Sigmoid colon (tissue), 7 donors: ENCODE measurements around the gene CHN2. TPM values are rescaled to one million over a fixed set of nuclear protein-coding genes. Genes with fewer than 3 reads are reported as not detected.

Experiments
- DNase-seq: peaks from one replicate; pipeline ENCODE4 v3.0.0-alpha.2; 2019
- H3K27ac ChIP-seq, 4 donors: fragments of 200-600 bp; sonication (generic); one replicate each; pipeline ENCODE4 v1.5.1; 2016 to 2019; ENCODE audit warnings: mild to moderate bottlenecking in 1 of 4
- H3K27me3 ChIP-seq, 3 donors: fragments of 200-600 bp; sonication (generic); one replicate each; pipeline ENCODE4 v1.5.1; 2019; ENCODE audit warnings: mild to moderate bottlenecking in 1 of 3
- H3K36me3 ChIP-seq, 4 donors: fragments of 200-600 bp; sonication (generic); one replicate each; pipeline ENCODE4 v1.5.1; 2016 to 2019
- H3K4me1 ChIP-seq, 4 donors: fragments of 200-600 bp; sonication (generic); one replicate each; pipeline ENCODE4 v1.5.1; 2017 to 2019
- H3K4me3 ChIP-seq, 4 donors: fragments of 200-600 bp; sonication (generic); one replicate each; pipeline ENCODE4 v1.5.1; 2017 to 2019; ENCODE audit warnings: mild to moderate bottlenecking in 2 of 4, moderate library complexity in 1 of 4
- H3K9me3 ChIP-seq, 4 donors: fragments of 200-600 bp in 3 of 4; sonication (generic) in 3 of 4; one replicate each; pipeline versions ENCODE4 v1.5.1 to v1.6.1; 2013 to 2019
- EP300 ChIP-seq, 4 donors: sonication (generic); formaldehyde crosslinking; IDR thresholded peaks; one replicate each; pipeline ENCODE4 v1.6.1; 2017; ENCODE audit warnings: antibody characterized with exemption in 4 of 4
- POLR2A ChIP-seq, 2 donors: fragments of 450-650 bp; IDR thresholded peaks; one replicate each; pipeline ENCODE4 v1.6.1; 2016; ENCODE audit warnings: antibody characterized with exemption in 2 of 2, mild to moderate bottlenecking in 2 of 2, moderate library complexity in 2 of 2
- POLR2AphosphoS5 ChIP-seq, 4 donors: sonication (generic); formaldehyde crosslinking; IDR thresholded peaks; one replicate each; pipeline ENCODE4 v1.6.1; 2017; ENCODE audit warnings: antibody characterized with exemption in 4 of 4
- WGBS, 2 donors: extraction: QIAGEN DNeasy Blood & Tissue Kit; methylation state at CpG; one replicate each; pipeline ENCODE4 v1.1.7; 2013; 5-methylcytosine and 5-hydroxymethylcytosine counted together
- intact Hi-C: fragments of 100-400 bp; cut with DNase I; formaldehyde crosslinking; loops from one replicate; pipeline ENCODE4 v1.15.1; 2023
- polyA plus RNA-seq, 3 donors: library from polyadenylated mRNA; stranded (reverse); fragments of 200-250 nt; gene quantifications; one replicate each; pipeline ENCODE4 v1.2.3, GENCODE V29; 2013
- total RNA-seq, 4 donors: library from RNA; depleted of rRNA; stranded (reverse); fragments of >200 nt; gene quantifications; one replicate each; pipeline ENCODE4 v1.1.0, GENCODE V29; 2016
- TF ChIP-seq, protein P1 (sequence below), 4 experiments: fragments of 450-650 bp in 3 of 4; fragments of 200-600 bp in 1 of 4; IDR thresholded peaks; one replicate each; pipeline ENCODE4 v1.5.1; 2016 to 2019; ENCODE audit warnings: antibody characterized with exemption in 4 of 4, mild to moderate bottlenecking in 3 of 4, moderate library complexity in 2 of 4
- donor health status: healthy with polysubstance abuse.
- donor health status: Bipolar disorder and iron deficiency.
- donor health status: healthy.

CHN2 gene
- total and polyA plus RNA-seq, 7 donors: 4.2 to 37.7 (median 15.8) TPM

DNA sequence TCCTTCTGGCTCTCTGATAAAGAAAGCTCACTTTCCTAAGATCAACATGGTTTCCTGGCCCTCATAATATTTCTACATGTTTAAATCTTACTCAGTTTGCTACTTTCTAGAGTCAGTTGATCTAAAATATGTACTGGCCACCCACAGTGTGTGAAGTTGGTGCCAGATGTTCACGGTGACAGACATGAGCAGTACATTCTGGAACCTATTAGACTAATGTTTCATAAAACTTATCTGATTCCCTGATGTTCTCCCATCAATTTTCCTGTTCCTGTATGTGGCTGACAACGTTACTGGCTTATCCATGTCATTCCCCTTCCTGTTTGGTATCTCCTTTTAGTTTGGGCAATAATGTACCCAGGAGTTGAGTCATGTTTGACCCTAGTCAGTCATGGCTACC lies 34.5 kb upstream of the CHN2 start:
- Histone ChIP-seq H3K27me3 (no peaks in the 10 kb centered on the region), H3K27ac (no peak overlapping the region), H3K9me3 (no peaks in the 10 kb centered on the region), H3K4me3 (no peak overlapping the region), H3K36me3 (no peaks in the 10 kb centered on the region), H3K4me1 (no peaks in the 10 kb centered on the region)
- TF ChIP-seq, protein P1, sequence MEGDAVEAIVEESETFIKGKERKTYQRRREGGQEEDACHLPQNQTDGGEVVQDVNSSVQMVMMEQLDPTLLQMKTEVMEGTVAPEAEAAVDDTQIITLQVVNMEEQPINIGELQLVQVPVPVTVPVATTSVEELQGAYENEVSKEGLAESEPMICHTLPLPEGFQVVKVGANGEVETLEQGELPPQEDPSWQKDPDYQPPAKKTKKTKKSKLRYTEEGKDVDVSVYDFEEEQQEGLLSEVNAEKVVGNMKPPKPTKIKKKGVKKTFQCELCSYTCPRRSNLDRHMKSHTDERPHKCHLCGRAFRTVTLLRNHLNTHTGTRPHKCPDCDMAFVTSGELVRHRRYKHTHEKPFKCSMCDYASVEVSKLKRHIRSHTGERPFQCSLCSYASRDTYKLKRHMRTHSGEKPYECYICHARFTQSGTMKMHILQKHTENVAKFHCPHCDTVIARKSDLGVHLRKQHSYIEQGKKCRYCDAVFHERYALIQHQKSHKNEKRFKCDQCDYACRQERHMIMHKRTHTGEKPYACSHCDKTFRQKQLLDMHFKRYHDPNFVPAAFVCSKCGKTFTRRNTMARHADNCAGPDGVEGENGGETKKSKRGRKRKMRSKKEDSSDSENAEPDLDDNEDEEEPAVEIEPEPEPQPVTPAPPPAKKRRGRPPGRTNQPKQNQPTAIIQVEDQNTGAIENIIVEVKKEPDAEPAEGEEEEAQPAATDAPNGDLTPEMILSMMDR (IDR thresholded peaks at IDR 0.05): no peak
- no peak for TF ChIP-seq POLR2A (IDR thresholded peaks at IDR 0.05)
- TF ChIP-seq EP300 (IDR thresholded peaks at IDR 0.05): no peak
- no peak for TF ChIP-seq POLR2AphosphoS5 (IDR thresholded peaks at IDR 0.05)
- 48 to 80% methylated on average over 2 of the region's 2 CpGs for WGBS, 2 donors
- no peak for DNase-seq
- intact Hi-C loops: no loop called here

DNA sequence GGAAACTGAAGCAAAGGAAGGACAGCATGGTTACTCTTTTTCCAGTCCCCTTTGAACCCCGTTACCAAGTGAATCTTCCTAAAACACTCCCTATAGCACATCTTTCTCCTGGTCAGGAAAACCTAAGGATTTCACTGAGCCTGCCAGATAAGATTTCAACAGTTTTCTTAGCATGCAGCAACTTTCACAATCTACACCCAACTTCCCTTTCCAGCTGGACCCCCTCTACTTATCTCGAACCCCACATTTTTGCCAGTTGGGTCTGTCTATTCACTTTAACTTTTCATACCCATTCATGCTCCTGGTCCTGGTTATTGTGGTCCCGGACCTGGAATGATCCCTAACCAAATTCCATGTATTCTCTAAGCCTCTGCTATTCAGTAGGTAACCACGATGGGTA lies 33.3 kb upstream of the CHN2 start:
- 83 to 87% methylated on average over 4 of the region's 4 CpGs for WGBS, 2 donors
- DNase-seq: no peak
- TF ChIP-seq, protein P1 (IDR thresholded peaks at IDR 0.05): no peak
- TF ChIP-seq POLR2A (IDR thresholded peaks at IDR 0.05) (no peak), POLR2AphosphoS5 (IDR thresholded peaks at IDR 0.05) (no peak), EP300 (IDR thresholded peaks at IDR 0.05) (no peak)
- H3K36me3 ChIP-seq: no peaks in the 10 kb centered on the region
- no peaks in the 10 kb centered on the region for H3K27me3 ChIP-seq
- H3K9me3 ChIP-seq: no peaks in the 10 kb centered on the region
- H3K27ac ChIP-seq: no peak overlapping the region
- H3K4me3 ChIP-seq: no peak overlapping the region
- no peaks in the 10 kb centered on the region for H3K4me1 ChIP-seq
- intact Hi-C loops: no loop called here

DNA sequence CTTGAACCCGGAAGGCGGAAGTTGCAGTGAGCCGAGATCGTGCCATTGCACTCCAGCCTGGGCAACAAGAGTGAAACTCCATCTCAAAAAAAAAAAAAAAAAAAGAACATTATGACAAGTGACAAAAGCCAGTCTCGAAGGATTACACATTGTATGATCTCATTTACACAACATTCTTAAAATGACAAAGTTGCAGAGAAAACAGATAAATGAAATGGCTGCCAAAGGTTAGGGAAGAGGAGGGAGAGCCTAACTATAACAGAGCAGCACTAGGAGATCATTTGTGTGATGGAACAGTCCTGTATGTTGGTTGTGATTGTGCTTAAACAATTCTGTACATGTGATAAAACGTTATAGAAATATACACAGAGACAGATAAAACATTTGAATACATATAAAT lies 32.0 kb upstream of the CHN2 start:
- no peaks in the 10 kb centered on the region for H3K27me3 ChIP-seq
- H3K4me3 ChIP-seq: no peak overlapping the region
- no peaks in the 10 kb centered on the region for H3K36me3 ChIP-seq
- 87 to 91% methylated on average over 6 of the region's 6 CpGs for WGBS, 2 donors
- H3K9me3 ChIP-seq: no peaks in the 10 kb centered on the region
- intact Hi-C loops: no loop called here
- no peak overlapping the region for H3K27ac ChIP-seq
- no peak for DNase-seq
- no peaks in the 10 kb centered on the region for H3K4me1 ChIP-seq
- no peak for TF ChIP-seq POLR2AphosphoS5 (IDR thresholded peaks at IDR 0.05)
- TF ChIP-seq, protein P1 (IDR thresholded peaks at IDR 0.05): no peak
- TF ChIP-seq EP300 (IDR thresholded peaks at IDR 0.05): no peak
- no peak for TF ChIP-seq POLR2A (IDR thresholded peaks at IDR 0.05)

DNA sequence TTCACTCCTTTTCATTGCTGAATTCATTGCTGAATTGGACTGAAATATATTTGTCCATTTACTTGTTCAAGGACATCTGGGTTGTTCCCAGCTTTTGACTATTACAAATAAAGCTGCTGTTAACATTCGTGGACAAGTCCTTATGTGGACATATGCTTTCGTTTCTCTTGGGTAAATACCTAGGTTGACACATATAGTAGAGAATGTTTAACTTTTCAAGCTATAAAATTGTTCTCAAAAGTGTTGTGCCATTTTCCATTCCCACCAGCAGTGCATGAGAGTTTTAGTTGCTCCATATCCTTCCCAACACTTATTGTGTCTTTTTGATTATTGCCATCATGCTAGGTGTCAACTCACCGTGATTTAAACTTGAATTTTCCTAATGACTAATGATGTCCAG lies 30.7 kb upstream of the CHN2 start:
- intact Hi-C loops: no loop called here
- no peaks in the 10 kb centered on the region for H3K4me1 ChIP-seq
- H3K9me3 ChIP-seq: no peaks in the 10 kb centered on the region
- no peak overlapping the region for H3K27ac ChIP-seq
- 12 to 57% methylated on average over 3 of the region's 3 CpGs for WGBS, 2 donors
- H3K36me3 ChIP-seq: no peaks in the 10 kb centered on the region
- H3K27me3 ChIP-seq: no peaks in the 10 kb centered on the region
- DNase-seq: no peak
- TF ChIP-seq POLR2A (IDR thresholded peaks at IDR 0.05): no peak
- TF ChIP-seq EP300 (IDR thresholded peaks at IDR 0.05): no peak
- TF ChIP-seq, protein P1 (IDR thresholded peaks at IDR 0.05): no peak
- TF ChIP-seq POLR2AphosphoS5 (IDR thresholded peaks at IDR 0.05): no peak
- H3K4me3 ChIP-seq: no peak overlapping the region

DNA sequence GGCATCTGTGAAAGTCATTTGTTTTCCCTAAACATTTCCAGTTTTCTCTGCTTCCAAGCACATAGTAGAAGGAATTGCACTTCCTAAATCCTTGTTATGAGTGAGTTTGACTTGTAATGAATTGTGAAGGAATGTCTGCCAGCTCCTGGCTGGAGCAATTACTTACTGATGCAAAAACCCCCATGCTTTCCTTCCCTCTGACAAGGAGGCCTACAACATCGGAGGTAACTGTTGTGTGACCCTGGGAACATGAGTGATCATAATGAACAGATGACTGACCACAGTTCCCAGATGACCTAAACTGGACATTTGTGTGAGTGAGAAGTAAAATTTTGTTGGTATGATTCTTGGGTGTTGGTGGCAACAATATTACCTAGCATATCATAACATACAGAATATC lies 26.9 kb upstream of the CHN2 start:
- Histone ChIP-seq H3K27me3 (no peaks in the 10 kb centered on the region), H3K4me1 (no peaks in the 10 kb centered on the region), H3K4me3 (no peak overlapping the region), H3K27ac (no peak overlapping the region), H3K36me3 (no peaks in the 10 kb centered on the region), H3K9me3 (no peaks in the 10 kb centered on the region)
- TF ChIP-seq POLR2AphosphoS5 (IDR thresholded peaks at IDR 0.05): no peak
- TF ChIP-seq POLR2A (IDR thresholded peaks at IDR 0.05): no peak
- TF ChIP-seq EP300 (IDR thresholded peaks at IDR 0.05): no peak
- TF ChIP-seq, protein P1 (IDR thresholded peaks at IDR 0.05): no peak
- no peak for DNase-seq
- intact Hi-C loops: no loop called here
- 84 to 95% methylated on average over 1 of the region's 1 CpG for WGBS, 2 donors
